HG02852 (cell line): ENCODE measurements around the gene ANO8.

Source experiments
- ATAC-seq: cut with Tn5 transposase; IDR thresholded peaks from one replicate; pipeline ENCODE4 v1.9.1; 2021; ENCODE audit warnings: mild to moderate bottlenecking, moderate library complexity; ENCODE audit not compliant: unreplicated experiment

ANO8 gene

GRCh38 chr19:17328517-17329365, 5.9 kb downstream of the ANO8 start:
- no peak for ATAC-seq

GRCh38 chr19:17327654-17328516, 6.8 kb downstream of the ANO8 start:
- no peak for ATAC-seq

- no peak for ATAC-seq
Measured at GRCh38 chr19:17327068-17327653, 7.5 kb downstream of the ANO8 start.

DNA sequence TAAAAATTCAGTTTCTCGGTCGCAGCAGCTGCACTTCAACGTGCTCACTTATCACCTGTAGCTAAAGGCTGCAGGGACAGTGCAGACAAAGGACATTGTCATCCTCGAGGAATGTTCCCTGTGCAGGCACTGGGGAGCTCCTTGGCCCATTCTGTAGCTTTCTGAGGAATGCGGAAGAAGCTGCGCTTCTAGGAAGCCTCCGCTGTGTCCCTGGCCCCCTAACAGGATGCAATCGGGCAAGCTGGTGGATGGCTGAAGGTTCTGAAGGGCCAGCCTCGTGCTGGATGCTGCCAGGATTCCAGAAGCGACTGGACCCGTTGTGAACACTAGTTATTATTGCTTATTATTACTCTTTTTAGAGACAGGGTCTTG, 8.1 kb downstream of the ANO8 start:
- no peak for ATAC-seq

- ATAC-seq: no peak
Measured at GRCh38 chr19:17325881-17326594, 8.6 kb downstream of the ANO8 start.

GRCh38 chr19:17325133-17325532, 9.5 kb downstream of the ANO8 start:
- no peak for ATAC-seq

- ATAC-seq: no peak
Measured at GRCh38 chr19:17324357-17325114, 10.1 kb downstream of the ANO8 start.

GRCh38 chr19:17323964-17324332, 10.7 kb downstream of the ANO8 start:
- no peak for ATAC-seq

- no peak for ATAC-seq
Measured at GRCh38 chr19:17323300-17323963, 11.2 kb downstream of the ANO8 start.

- ATAC-seq: no peak
Measured at GRCh38 chr19:17322854-17323253, 11.8 kb downstream of the ANO8 start.

- ATAC-seq: no peak
Measured at GRCh38 chr19:17321655-17322489, 12.8 kb downstream of the ANO8 start.

DNA sequence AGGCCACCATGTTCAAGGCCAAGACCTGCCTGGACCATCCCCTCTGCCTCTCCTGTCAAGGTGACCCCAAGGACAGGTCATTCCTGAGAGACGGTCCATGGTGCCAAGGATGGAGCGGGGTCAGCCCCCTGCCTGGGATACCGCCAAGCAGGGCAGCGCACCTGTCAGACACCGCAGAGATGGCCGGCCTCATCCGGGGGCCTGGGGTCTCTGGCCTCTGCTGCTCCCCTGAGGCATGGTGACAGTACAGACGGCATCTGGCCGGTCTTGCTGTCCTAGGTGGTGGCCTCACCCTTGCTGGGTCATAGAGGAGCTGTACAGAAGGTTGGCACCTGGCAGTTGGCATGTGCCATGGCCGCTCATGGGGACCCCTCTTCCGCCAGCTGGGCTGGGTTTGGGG, 14.2 kb downstream of the ANO8 start:
- no peak for ATAC-seq

GRCh38 chr19:17319473-17320238, 15.0 kb downstream of the ANO8 start:
- ATAC-seq: no peak

- no peak for ATAC-seq
Measured at GRCh38 chr19:17318966-17319365, 15.7 kb downstream of the ANO8 start.

- ATAC-seq: no peak
Measured at GRCh38 chr19:17314007-17314593, 20.6 kb downstream of the ANO8 start.

DNA sequence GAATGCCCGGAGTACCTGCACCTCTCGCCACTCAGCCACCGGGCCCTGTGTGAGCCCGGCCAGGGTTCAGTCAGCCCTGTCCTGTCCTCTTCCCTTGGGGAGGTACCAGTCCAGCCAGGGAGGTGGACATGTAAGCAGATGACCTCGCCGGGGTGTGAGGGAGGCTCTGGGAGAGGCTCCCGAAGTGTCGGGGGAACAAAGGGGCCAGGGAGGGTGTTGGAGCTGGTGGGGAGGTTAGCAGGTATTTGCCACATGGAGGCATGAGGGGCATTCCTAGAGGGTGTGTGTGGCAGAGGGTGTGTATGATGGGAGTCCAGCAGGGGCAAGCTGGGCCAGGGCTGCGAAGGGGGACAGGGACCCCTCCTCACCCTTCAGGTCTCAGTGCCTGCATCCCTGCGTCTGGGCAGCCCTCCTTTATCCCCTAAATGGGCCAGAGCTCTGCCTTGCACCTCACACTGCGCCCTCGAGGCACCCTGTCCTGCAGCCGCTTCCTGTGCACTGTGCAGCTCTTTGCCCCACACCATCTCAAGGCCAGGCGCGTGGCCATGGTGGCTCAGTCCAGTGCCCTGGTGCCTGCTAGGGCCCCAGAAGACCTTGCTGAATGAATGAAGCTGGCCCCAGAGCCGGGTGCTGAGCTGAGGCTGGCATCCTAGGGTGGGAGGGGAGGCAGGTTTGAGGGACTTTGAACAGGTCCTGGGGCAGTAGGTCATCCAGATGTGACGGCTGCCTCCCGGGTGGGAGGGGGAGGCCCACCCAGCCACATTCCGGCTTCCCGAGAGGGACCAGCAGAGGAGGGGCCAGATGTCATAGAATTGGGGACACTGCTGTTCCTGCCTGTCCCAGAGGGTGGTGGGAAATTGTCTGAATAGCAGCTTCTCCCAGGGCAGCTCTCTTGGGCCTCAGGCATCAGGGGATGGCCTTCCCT, 22.2 kb downstream of the ANO8 start:
- ATAC-seq: no peak
